Gastrocnemius medialis (tissue), 4 donors: ENCODE data around the gene TAOK1. TPM values are rescaled to one million over a fixed set of nuclear protein-coding genes. Genes with fewer than 3 reads are reported as not detected.

Source experiments
- ATAC-seq, 2 donors: fragments of 150-250 bp; one replicate each; pipeline ENCODE4 v1.9.1; 2016
- DNase-seq, 2 donors: peaks; one replicate each; pipeline ENCODE4 v3.0.0-alpha.2; 2019
- H3K27ac ChIP-seq, 4 donors: fragments of 200-600 bp; sonication (generic); 1 replicate in 1 of 4; 2 replicates in 3 of 4; pipeline ENCODE4 v1.5.1; 2016 to 2018; ENCODE audit warnings: mild to moderate bottlenecking in 2 of 4, moderate library complexity in 1 of 4
- H3K27me3 ChIP-seq, 3 donors: fragments of 200-600 bp; sonication (generic) in 2 of 3; 1 replicate in 1 of 3; 2 replicates in 2 of 3; pipeline versions ENCODE4 v1.5.1 to v1.6.0; 2016 to 2019; ENCODE audit warnings: mild to moderate bottlenecking in 1 of 3, moderate library complexity in 1 of 3
- H3K36me3 ChIP-seq, 2 donors: fragments of 200-600 bp; sonication (generic) in 1 of 2; one replicate each; pipeline ENCODE4 v1.5.1; 2017 to 2018
- H3K4me1 ChIP-seq, 2 donors: fragments of 200-600 bp; sonication (generic) in 1 of 2; one replicate each; pipeline ENCODE4 v1.5.1; 2016 to 2017; ENCODE audit warnings: mild to moderate bottlenecking in 2 of 2
- H3K4me3 ChIP-seq, 4 donors: fragments of 200-600 bp; sonication (generic) in 3 of 4; 1 replicate in 1 of 4; 2 replicates in 3 of 4; pipeline ENCODE4 v1.5.1; 2016 to 2019; ENCODE audit warnings: mild to moderate bottlenecking in 2 of 4
- H3K9me3 ChIP-seq, 3 donors: fragments of 200-600 bp; sonication (generic) in 2 of 3; 1 replicate in 1 of 3; 2 replicates in 2 of 3; pipeline ENCODE4 v1.5.1; 2016 to 2019
- POLR2A ChIP-seq, 2 donors: fragments of 450-650 bp; IDR thresholded peaks; one replicate each; pipeline ENCODE4 v1.6.1; 2017; ENCODE audit warnings: antibody characterized with exemption in 2 of 2, mild to moderate bottlenecking in 2 of 2, moderate library complexity in 2 of 2
- in situ Hi-C, 4 donors: fragments of 200-750 bp; cut with MboI; loops; one replicate each; pipeline versions ENCODE4 v1.15.0 to v1.8.0; 2017; ENCODE audit warnings: low sequenced_read_pairs in 4 of 4
- intact Hi-C: fragments of 100-400 bp; cut with DNase I; formaldehyde crosslinking; loops from one replicate; pipeline ENCODE4 v1.15.1; 2023; ENCODE audit warnings: low total_unique reads
- total RNA-seq, 4 donors: library from RNA; depleted of rRNA; stranded (reverse); fragments of >200 nt; gene quantifications; one replicate each; pipeline versions ENCODE4 v1.1.0 to v1.2.3, GENCODE V29; 2016
- TF ChIP-seq, protein P1 (sequence below), 5 experiments: fragments of 450-650 bp in 3 of 5; fragments of 200-600 bp in 2 of 5; sonication (generic) in 2 of 5; IDR thresholded peaks in 4 of 5; conservative IDR thresholded peaks in 1 of 5; 1 replicate in 4 of 5; 2 replicates in 1 of 5; pipeline ENCODE4 v1.5.1; 2016 to 2019; ENCODE audit warnings: antibody characterized with exemption in 5 of 5, mild to moderate bottlenecking in 3 of 5, moderate library complexity in 3 of 5

Gene TAOK1
- total RNA-seq, 4 donors from 2014 or later, result 30.1 to 48.4 (median 35.7) TPM

DNA sequence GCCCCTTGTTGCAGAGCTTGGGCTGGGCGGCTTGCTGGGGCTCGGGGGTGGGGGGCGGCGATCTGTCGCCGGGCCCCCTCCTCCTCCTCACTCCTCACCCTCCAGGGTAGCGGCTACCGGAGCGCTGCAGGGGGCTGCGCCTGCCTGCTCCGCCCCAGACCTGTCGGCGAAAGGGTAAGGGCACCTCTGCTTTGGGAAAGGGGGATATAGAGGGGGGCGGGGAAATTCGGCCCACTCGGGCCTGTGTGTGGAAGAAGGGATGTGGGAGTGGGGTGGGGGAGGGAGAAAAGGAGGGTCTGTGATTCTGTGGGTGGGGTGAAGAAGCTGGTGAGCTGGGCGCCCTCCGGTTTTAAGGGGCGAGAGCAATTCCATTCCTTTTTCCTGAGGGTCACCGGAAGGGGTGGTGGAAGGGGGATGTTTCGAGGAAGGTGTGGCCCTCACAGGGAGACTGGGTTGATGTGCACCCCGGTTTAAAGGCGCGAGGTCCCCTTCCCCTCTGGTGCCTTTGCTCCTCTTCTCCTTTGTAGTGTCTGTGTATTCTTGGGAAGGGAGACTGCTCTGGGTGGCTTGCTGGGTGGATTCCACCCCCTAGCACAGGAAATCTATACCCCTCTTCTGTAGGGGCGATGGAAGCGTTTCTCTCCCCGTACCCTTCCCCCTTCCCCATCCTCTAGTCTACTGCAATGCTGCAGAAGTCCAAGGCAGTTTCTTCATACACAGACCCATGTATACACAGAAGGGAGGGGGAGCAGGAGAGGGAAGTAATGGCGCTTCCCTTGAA lies 878 bp downstream of the TAOK1 start:
- H3K27me3 ChIP-seq, result no peaks in the 10 kb centered on the region
- DNase-seq (peak in 1 of 2 donors; percentile 14), ATAC-seq (peak; percentile 24 to 33)
- peaks cover 38 to 49% of the 10 kb centered on the region in 2 donors for H3K4me1 ChIP-seq
- TF ChIP-seq POLR2A (IDR thresholded peaks at IDR 0.05), result no peak
- TF ChIP-seq, protein P1, sequence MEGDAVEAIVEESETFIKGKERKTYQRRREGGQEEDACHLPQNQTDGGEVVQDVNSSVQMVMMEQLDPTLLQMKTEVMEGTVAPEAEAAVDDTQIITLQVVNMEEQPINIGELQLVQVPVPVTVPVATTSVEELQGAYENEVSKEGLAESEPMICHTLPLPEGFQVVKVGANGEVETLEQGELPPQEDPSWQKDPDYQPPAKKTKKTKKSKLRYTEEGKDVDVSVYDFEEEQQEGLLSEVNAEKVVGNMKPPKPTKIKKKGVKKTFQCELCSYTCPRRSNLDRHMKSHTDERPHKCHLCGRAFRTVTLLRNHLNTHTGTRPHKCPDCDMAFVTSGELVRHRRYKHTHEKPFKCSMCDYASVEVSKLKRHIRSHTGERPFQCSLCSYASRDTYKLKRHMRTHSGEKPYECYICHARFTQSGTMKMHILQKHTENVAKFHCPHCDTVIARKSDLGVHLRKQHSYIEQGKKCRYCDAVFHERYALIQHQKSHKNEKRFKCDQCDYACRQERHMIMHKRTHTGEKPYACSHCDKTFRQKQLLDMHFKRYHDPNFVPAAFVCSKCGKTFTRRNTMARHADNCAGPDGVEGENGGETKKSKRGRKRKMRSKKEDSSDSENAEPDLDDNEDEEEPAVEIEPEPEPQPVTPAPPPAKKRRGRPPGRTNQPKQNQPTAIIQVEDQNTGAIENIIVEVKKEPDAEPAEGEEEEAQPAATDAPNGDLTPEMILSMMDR (IDR thresholded peaks at IDR 0.05 in 4 of 5, conservative IDR thresholded peaks at IDR 0.05 in 1 of 5), result no peak
- in situ Hi-C loops (loop anchor here in 1 of 4 donors (25.0 kb wide), 1 partner anchor 396 kb away; no protein-coding TSS in a partner anchor), intact Hi-C loops (loop anchor here (1.0 to 10.0 kb wide), 5 partner anchors 96 to 724 kb away; partner anchors contain the start of genes NSRP1, NUFIP2 and TP53I13)
- no peaks in the 10 kb centered on the region for H3K36me3 ChIP-seq
- H3K4me3 ChIP-seq, result peak overlapping the region; percentile 89 to 98 (median 97)
- peak overlapping the region; percentile 89 to 100 (median 100) for H3K27ac ChIP-seq
- H3K9me3 ChIP-seq, result no peaks in the 10 kb centered on the region

DNA sequence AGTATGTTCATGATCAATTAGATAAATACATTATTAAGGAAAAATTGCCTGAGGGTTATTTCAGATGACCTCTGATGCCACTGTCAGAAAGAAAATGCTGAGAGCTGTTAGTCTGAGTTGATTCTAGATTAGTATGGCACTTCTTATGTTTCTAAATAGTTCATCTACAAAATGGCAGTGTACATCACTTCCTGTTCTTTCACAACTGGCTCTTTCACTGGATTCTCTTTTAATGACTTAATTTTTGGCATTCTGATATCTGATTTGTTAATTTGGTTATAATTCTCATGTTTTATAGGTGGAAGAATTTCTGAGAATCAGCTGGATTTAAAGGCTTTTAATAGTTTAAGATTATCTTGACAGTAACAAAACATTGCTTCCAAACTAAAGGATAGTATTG lies 3.3 kb downstream of the TAOK1 start:
- intact Hi-C loops (loop anchor here (10.0 kb wide), 3 partner anchors 249 to 721 kb away; partner anchors contain the start of gene NSRP1), in situ Hi-C loops (loop anchor here in 1 of 4 donors (25.0 kb wide), 1 partner anchor 394 kb away; no protein-coding TSS in a partner anchor)
- peaks cover 35 to 38% of the 10 kb centered on the region in 2 donors for H3K4me1 ChIP-seq
- no peaks in the 10 kb centered on the region for H3K9me3 ChIP-seq
- no peak overlapping the region for H3K4me3 ChIP-seq
- peak overlapping the region in 3 of 4 donors; percentile 11 to 29 (median 12) for H3K27ac ChIP-seq
- DNase-seq (no peak), ATAC-seq (no peak)
- TF ChIP-seq, protein P1 (IDR thresholded peaks at IDR 0.05 in 4 of 5, conservative IDR thresholded peaks at IDR 0.05 in 1 of 5), result no peak
- TF ChIP-seq POLR2A (IDR thresholded peaks at IDR 0.05), result no peak
- H3K36me3 ChIP-seq, result no peaks in the 10 kb centered on the region
- no peaks in the 10 kb centered on the region for H3K27me3 ChIP-seq

DNA sequence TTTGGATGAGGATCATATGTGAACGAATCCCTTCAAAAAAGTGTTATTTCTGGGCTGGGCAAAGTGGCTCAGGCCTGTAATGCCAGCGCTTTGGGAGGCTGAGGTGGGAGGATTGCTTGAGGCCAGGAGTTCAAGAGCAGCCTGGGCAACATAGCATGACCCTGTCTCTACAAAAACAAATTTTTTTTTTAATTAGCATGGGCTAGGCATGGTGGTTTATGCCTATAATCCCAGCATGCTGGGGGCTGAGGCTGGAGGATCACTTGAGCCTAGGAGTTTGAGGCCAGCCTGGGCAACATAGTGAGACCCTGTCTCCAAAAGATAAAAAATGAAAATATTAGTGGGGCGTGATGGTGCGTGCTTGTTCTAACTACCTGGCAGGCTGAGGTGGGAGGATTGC lies 4.6 kb downstream of the TAOK1 start:
- TF ChIP-seq, protein P1 (IDR thresholded peaks at IDR 0.05 in 4 of 5, conservative IDR thresholded peaks at IDR 0.05 in 1 of 5), result no peak
- TF ChIP-seq POLR2A (IDR thresholded peaks at IDR 0.05), result no peak
- Histone ChIP-seq H3K36me3 (peaks cover 0 to 3% of the 10 kb centered on the region in 2 donors), H3K4me3 (no peak overlapping the region), H3K27ac (no peak overlapping the region), H3K4me1 (peaks cover 34 to 35% of the 10 kb centered on the region in 2 donors), H3K27me3 (no peaks in the 10 kb centered on the region), H3K9me3 (no peaks in the 10 kb centered on the region)
- DNase-seq (no peak), ATAC-seq (no peak)
- in situ Hi-C loops (loop anchor here in 1 of 4 donors (25.0 kb wide), 1 partner anchor 393 kb away; no protein-coding TSS in a partner anchor), intact Hi-C loops (loop anchor here (10.0 kb wide), 3 partner anchors 250 to 720 kb away; partner anchors contain the start of gene NSRP1)

DNA sequence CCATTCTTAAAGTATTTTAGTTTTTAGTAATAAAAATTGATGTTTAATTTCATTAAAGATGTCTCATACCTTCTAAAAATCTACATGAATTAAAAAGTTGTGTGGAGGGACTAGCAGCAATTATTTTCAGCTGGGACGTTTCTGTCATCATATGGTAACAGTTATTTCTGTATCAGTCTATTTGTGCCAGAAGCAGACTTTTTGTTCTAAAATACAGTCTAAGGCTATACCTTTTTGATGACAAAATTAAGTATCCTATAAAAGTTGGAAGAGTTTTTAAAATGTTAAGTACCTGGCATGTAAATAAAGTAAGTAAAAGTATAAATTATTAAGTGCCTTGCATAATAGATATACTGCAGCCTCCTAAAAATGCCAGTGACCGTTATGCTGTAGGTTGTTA lies 5.9 kb downstream of the TAOK1 start:
- intact Hi-C loops, result loop anchor here (10.0 kb wide), 3 partner anchors 251 to 719 kb away; partner anchors contain the start of gene NSRP1
- in situ Hi-C loops, result loop anchor here in 1 of 4 donors (25.0 kb wide), 1 partner anchor 391 kb away; no protein-coding TSS in a partner anchor
- ATAC-seq, result no peak
- DNase-seq, result no peak
- peaks cover 0 to 7% of the 10 kb centered on the region in 2 donors for H3K36me3 ChIP-seq
- H3K27ac ChIP-seq, result no peak overlapping the region
- no peaks in the 10 kb centered on the region for H3K27me3 ChIP-seq
- H3K4me1 ChIP-seq, result peaks cover 32 to 35% of the 10 kb centered on the region in 2 donors
- no peaks in the 10 kb centered on the region for H3K9me3 ChIP-seq
- no peak overlapping the region for H3K4me3 ChIP-seq
- no peak for TF ChIP-seq POLR2A (IDR thresholded peaks at IDR 0.05)
- TF ChIP-seq, protein P1 (IDR thresholded peaks at IDR 0.05 in 4 of 5, conservative IDR thresholded peaks at IDR 0.05 in 1 of 5), result no peak
